Myocyte (in vitro differentiated cells): ENCODE measurements around the gene ODAD4. TPM values are rescaled to one million over a fixed set of nuclear protein-coding genes. Genes with fewer than 3 reads are reported as not detected.
"Not testable (repeated sequence)": the region's sequence is repeated elsewhere in the genome, so short reads cannot be mapped to it uniquely, and the experiment has no call there.

Experiments
- DNase-seq: peaks from one replicate; pipeline ENCODE4 v3.0.0-alpha.2; 2012; ENCODE audit warnings: low read depth
- total RNA-seq: library from RNA; depleted of rRNA; stranded (reverse); fragments of >200 nt; gene quantifications from 2 replicates; pipeline ENCODE4 v1.2.3, GENCODE V29; 2014

Gene ODAD4
- total RNA-seq, 1 donor from 2014 or later: 1.8 TPM

DNA sequence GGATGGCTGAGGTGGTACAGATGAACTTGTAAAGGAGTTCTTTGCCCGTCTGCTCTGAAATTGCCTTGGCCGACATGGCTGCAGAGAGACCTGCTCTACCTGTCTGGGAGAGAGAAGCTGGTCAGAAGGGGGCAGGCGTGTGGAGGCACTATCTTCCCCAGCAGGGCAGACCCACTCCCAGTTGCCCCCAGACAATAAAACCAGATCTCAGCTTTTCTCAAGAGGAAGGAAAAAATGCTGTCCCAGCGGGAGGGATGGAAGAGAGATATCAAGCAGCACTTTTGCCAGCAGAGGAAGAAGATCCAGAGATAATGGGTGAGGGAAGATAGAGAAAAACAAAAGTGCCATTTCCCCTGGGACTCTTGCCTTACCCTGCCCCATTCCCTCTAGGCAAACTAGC, 16.6 kb upstream of the ODAD4 start:
- no peak for DNase-seq

DNA sequence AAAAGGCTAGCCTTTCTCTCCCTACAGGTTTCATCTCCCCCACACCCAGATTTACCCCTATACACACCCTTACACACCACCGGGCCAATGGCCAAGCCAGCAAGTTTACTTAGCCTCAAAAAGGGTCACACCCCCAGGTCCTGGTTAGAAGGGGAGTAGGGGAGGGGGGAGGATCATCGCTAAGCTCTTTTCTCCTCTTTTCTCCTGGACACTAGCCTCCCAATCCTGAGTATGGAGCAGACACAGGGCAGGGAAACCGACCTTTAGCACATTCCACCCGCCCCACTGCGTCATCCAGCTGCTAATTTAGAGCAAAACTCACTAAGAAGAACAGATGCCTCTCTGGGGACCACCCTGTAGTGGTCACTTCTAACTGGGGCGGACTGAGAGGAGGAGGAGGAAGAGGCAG, 16.1 kb upstream of the ODAD4 start:
- DNase-seq: no peak

DNA sequence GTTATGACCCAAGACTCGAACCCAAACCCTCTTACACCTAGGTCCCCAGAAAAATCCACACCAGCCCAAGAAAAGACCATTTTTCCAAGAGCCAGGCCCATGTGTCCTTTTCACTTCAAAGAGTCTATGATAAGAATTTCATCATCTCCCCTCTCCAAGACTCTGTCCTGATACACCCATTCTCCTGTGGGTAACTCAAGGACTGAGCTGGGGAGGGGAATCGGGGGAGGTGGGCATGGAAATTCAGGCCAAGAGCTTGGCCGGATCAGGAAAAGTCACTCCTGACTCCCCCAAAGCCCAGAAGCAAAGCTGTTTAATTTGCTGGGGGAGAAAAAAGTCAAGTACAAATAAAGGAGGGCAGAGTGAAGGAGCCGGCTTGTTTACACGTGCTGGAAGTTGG, 15.4 kb upstream of the ODAD4 start:
- no peak for DNase-seq

DNA sequence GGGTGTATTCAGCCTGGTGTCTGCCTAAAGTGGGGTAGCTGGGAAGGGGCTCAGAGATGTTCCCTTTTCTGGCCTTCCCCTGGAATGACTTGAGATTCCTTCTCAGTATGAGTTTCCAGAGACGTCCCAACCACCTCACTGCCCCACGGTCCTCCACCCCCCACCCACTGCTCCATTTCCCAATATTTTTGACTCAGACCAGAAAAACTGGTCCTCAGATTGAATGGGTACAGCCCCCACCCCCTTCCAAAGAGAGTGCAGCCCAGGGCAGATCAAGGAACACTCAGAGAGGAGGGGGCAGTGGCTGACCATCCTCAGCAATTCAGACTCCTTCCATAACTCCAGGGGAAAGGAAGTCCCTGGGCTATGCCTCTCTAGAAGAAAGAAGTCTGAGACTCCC, 14.9 kb upstream of the ODAD4 start:
- DNase-seq: no peak

DNA sequence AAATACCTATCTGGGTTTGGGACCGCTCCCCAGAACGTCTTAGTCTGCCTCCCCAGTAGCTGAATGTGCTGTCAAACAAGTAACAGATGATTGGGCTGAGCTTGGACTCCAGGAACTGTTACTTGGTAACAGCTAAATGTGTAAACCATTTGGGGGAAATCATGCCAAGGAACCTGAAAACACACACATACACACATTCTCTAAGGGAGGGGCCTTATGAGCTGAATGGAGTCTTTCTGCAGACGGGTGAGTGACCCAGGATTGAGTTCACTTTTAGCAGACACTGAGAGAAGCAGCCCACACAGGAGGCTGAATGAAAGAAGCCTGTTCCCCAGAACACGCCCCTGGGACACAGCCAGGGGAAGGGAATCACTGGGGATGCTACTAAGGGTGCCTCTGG, 13.2 kb upstream of the ODAD4 start:
- DNase-seq: peak; percentile 26

DNA sequence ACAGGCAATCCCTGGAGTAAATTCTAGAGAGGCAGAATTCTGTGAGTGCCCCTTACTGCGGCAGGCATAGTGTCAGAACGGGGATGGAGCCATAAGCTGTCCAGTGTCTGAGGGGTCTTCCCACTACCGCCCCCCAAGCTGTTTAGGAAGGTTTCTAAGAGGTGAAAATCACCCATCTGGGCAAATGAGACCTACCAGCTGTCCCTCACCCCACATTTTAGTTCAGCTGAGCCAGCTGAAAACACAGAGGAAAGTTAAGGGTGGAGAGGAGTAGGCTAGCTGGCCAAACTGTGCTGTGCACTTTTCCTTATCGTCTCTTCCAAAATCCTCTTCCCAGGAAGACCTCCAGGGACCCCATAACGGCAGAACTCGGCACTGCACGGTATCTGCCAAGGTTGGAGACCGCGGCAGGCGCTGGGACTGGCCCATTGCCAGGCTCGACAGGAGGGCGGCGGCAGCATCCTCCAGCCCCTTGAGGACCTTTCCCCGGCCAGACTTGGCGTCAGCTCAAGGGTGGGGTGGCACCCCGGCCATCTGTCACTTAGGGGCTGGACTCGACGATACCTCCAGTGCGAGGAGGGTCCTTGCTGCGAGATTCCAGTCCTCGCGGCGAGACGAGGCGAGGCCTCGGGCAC, 12.6 kb upstream of the ODAD4 start:
- DNase-seq: no peak

DNA sequence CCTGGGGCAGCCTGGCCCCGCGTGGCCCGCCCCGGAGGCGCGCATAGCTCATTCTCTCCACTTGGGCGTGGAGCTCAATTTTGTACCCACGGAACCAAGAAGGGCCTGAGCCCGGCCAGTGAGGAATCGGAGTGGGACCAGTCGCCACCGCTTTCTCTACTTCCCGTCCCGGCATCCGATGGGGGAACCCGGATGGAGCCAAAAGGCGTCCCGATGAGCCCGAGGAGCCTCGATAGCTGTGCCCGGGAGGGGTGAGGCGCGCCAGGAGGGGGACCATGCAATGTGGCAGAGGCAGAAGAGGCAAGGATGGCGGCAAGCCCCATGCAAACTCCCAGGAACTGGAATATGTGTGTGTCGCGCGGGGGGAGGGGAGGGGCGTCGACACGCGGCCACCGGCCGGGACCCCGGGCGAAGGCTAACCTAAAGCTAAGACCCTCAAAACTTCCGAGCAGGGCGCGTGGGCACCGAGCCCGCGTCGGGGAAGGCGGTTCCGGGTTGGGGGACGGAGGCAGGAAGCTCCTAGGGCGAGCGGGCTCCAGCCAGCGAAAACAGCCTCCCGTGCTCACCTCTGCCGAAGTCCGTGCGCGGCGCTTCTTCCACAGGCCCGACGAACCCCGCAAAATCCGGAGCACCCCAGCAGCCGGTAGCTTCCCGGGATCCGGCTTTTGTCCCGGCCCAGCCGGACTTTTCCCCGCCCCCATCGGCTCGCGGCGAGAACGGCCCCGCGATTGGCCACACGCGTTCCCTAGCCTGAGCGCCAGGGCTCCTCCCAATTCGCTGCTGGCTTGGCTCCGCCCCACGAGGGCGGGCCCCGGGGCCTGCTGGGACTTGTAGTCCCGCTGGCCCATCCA, 11.9 kb upstream of the ODAD4 start, which contains the start of gene ACLY:
Gene ACLY (minus strand): TSS at position 638 of the 851 bp plus-strand sequence. CDS start 5,078 bp downstream, outside the sequence.
- DNase-seq: peak; percentile 98

DNA sequence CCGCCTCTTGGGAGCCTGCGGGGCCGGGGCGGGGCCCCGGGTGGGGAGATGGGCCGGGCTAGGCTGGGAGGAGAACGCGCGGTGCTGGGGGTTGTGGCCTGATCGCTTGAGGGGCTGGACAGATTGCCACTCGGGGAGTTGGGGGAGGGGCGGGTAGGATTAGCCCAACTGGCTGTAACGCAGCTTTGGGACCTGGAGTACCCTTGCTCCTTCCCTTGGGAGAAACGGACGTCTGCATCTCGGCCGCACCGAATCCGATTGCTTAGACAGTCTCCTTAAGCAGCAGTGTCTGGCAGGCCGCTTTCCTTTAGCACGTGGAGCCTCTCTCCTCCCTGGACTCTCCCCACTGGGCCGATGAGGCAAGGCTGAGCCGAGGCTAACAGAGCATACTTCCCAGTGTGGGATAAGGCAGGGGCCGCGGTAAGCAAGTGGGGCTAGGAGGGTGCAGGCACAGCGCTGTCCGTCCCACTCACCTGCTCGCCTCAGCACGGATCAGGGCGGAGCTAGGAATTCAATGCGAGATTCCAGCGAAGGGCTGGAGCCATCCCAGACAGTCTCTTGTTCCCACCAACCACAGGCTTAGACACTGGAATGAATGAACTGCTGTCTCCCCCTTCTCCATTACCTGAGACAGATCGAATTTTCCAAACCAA, 11.1 kb upstream of the ODAD4 start:
- DNase-seq: peak; percentile 63

DNA sequence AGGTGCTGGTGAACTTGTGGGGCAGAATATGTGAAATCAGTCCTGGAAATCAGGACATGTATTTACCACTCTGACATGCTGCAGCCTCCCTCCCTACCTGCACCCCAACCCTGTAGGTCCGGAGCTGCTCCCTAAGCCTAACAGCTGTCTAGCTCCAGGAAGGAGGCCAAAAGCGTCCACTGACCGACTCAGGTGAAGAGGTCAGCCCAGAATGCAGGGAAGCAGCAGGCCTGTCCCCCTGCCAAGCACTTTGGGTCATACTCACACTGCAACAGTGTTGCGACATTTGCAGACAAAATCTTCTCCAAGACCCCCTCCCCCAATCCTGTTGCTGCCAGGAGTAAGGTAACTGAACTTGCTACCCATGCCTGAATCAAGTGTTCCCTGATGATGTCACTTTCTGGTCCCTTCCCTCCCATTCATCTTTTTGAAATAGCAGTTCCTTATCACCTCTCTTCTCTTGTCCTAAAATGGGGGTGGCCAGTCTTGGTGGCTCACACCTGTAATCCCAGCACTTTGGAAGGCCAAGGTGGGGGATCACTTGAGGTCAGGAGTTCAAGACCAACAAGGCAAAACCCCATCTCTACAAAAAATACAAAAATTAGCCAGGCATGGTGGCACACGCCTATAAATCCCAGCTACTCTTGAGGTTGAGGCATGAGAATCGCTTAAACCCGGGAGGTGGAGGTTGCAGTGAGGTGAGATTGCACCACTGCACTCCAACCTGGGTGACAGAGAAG, 10.4 kb upstream of the ODAD4 start:
- peak; percentile 47 for DNase-seq

DNA sequence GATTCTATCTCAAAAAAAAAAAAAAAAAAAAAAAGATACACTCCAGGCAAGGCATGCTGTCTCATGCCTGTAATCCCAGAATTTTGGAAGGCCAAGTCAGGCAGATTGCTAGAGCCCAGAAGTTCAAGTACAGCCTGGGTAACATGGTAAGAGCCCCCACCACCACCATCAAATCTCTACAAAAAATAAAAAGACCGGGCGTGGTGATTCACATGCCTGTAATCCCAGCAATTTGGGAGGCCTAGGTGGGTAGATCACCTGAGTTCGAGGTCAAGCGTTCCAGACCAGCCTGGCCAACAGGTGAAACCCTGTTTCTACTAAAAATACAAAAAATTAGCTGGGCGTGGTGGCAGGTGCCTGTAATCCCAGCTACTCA, 9.8 kb upstream of the ODAD4 start:
- no peak for DNase-seq

DNA sequence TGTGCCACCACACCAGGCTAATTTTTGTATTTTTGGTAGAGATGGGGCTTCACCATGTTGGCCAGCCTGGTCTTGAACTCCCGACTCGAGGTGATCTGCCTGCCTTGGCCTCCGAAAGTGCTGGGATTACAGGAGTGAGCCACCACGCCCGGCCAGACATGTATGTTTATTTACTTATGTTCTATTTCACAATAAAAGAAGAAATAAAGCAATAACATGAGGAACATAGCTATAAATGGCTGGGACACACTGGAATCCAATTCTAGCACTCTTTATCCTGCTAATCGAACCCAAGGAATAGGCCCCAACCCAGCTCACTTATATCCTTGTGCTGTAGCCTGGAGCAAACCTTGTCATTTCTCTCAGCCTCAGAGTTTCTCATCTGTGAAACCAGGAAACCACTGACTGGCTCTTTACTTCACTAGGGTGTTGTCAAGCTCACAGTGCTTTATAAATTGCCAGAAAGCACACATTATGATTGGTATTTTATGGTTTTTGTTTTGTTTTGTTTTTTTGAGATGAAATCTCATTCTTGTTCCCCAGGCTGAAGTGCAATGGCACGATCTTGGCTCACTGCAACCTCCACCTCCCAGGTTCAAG, 4.3 kb upstream of the ODAD4 start:
- no peak for DNase-seq

DNA sequence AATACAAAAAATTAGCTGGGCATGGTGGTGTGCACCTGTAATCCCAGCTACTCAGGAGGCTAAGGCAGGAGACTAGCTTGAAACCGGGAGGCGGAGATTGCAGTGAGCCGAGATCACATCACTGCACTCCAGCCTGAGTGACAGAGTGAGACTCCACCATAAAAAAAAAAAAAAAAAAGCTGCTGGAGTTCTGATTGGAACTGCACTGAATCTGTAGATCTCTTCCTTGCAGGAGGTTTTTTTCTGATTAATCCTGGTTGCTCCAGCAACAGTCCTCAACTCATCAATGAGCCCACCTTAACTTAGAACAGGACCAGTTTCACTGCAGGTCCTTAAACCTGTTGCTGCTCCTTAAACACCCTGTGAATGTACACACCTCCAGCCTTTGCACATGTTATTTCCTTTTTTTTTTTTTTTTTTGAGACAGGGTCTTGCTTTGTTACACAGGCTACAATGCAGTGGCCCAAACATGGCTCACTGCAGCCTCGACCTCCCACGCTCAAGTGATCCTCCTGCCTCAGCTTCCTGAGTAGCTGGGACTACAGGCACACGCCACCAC, 1.6 kb upstream of the ODAD4 start:
- DNase-seq: no peak

DNA sequence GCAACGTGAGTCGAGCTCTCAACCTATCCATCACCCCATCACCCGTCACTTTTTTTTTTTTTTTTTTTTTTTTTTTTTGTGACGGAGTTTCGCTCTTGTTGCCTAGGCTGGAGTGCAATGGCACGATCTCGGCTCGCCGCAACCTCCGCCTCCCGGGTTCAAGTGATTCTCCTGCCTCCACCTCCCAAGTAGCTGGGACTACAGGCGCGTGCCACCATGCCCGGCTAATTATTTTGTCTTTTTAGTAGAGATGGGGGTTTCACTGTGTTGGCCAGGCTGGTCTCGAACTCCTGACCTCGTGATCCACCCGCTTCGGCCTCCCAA, 378 bp downstream of the ODAD4 start:
- not testable (repeated sequence) for DNase-seq

DNA sequence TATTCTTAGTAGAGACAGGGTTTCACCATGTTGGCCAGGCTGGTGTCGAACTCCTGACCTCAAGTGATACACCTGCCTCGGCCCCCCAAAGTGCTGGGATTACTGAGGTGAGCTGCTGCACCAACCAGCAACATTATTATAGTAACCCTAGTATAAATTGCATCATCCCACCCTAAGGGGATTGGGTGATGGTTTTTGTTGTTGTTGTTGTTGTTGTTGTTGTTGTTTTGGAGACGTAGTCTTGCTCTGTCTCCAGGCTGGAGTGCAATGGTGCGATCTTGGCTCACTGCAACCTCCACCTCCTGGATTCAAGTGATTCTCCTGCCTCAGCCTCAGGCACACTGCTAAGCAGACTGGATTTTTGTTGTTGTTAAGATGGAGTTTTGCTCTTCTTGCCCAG, 1.3 kb downstream of the ODAD4 start:
- not testable (repeated sequence) for DNase-seq

DNA sequence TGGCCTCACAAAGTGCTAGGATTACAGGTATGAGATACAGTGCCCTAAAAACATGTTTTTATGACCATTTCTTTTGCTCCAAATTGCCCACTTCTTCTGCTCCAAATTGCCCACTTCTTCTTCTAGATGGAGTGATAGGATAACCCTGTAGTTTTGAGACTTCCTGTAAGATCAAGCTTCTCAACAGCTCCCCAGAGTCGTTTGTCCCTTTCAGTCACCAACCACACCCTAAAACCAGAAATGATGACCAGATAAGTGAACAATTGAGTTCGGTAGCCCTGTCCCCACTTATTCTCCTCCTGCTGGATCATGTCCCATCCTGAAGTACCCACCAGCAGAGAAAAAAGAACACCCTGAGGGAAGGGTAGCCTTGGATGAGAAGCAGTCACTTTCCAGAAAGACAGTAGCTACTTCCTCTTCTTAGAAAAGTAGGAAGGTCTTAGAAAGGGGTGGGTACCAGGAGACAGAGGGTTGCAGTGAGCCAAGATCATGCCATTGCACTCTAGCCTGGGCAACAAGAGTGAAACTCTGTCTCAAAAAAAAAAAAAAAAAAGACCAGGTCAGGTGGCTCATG, 2.5 kb downstream of the ODAD4 start:
- DNase-seq: no peak

DNA sequence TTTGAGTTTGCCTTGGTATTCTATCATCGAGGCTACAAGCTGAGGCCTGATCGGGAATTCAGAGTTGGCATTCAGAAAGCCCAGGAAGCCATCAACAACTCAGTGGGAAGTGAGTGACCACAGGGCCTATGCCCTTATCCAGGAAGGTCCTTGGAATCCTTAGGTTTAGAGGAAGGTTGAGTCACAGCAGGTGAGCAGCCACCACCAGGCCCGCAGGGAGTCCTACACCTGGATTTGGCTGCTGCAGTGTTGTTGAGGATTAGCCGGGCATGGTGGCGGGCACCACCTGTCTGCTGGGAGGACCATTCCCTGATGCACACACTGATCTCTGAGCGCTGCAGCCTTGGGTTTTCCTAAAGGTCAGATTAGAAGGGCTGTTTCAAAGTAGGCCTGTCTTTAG, 5.2 kb downstream of the ODAD4 start:
- DNase-seq: no peak

DNA sequence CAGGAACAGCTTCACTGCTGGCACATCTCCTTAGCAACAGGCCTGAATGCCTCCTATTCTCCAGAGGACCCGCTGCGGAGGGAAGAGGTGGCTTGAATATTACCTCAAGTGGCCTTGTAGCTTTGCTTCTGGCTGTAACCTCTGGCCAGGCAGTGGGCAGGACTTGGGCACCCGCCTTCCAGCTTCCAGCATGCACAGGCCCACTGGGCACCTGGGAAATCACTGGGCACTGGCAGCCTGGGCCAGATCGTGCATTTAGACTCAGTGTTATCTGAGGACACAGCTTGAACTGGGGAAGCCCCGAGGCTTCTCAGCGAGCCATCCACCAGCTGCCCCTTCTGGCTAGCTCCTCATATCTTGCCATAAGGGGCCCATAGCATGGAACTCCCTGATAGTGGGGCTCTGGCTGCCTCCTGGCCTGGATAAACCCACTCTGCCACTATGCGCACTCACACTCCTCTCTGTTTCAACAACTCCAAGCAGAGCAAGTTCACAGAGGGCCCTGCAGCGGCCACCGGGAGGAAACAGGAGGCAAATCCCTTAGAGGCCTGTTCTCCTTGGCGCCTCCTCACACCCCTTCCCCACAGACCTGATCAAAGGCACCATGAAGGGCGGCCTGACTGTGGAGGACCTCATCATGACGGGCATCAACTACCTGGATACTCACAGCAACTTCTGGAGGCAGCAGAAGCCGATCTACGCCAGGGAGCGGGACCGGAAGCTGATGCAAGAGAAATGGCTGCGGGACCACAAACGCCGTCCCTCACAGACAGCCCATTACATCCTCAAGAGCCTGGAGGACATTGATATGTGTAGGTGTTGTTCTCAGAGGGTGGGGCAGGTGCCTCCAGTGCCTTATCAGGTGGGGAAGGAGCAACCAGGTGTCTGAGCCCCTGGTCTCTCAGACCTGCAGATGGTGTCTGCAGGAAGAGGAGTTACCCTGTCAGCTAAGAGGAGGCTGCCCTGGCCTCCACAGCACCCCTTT, 7.8 kb downstream of the ODAD4 start:
- DNase-seq: no peak

DNA sequence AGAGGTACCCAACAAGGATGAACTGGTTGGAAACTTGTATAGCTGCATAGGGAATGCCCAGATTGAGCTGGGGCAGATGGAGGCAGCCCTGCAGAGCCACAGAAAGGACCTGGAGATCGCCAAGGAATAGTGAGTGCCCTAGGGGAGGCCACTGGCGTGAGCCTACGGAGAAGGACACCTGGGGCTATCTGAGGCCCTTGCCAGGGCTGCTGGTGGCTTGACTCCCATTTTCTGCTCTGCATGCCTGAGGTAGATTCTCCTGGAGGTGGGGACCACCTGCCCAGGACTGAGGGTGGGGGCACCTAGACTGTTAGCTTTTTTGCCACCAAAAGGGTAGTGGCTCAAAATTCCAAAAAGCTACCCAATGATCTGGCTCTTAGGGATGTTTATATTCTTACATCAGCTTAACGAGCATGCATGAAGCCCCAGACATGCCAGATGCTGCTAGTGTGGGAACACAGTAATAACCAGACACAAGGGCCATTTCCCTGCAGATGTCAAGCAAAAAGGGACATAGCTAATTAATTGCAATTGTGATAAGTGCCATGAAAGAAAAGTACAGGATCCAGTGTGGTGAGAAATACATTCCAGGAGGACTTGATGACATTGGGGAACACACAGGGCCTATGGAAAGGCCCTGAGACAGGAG, 8.8 kb downstream of the ODAD4 start:
- no peak for DNase-seq

DNA sequence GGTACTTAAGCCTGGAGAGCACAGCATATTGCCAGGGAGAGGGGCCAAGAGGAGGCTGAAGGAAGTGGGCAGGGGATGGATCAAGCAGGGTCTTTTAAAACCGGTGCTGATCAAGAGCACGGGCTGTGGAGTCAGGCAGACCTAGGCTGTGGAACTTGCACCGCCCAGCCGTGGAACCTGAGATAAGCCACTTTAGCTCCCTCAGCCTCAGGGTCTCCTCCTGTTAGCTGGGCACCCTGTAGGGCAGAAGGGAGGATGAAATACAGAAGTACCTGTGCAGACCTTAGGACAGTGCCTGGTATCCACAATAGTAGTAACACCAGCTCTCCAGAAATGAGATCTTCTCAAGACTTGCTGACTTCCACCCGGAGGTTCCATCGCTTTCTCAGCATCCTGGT, 9.3 kb downstream of the ODAD4 start:
- DNase-seq: no peak
